Measurements from ENCODE around the gene MAP4K3.
"Not testable (repeated sequence)": the region's sequence is repeated elsewhere in the genome, so short reads cannot be mapped to it uniquely, and the experiment has no call there.

Gene MAP4K3

GRCh38 chr2:39408351-39409136 is 28.5 kb downstream of the MAP4K3 start:
- DNase-seq = no peak

GRCh38 chr2:39407516-39408296 is 29.4 kb downstream of the MAP4K3 start:
- no peak for DNase-seq

- DNase-seq = no peak
Observed at GRCh38 chr2:39405364-39405763, 31.7 kb downstream of the MAP4K3 start.

- DNase-seq = no peak
Observed at GRCh38 chr2:39403311-39403710, 33.8 kb downstream of the MAP4K3 start.

GRCh38 chr2:39401319-39401718 is 35.8 kb downstream of the MAP4K3 start:
- DNase-seq = no peak

- no peak for DNase-seq
Observed at GRCh38 chr2:39399570-39399969, 37.5 kb downstream of the MAP4K3 start.

GRCh38 chr2:39395313-39395712 is 41.8 kb downstream of the MAP4K3 start:
- no peak for DNase-seq

- DNase-seq = no peak
Observed at GRCh38 chr2:39394516-39394961, 42.5 kb downstream of the MAP4K3 start.

- DNase-seq = no peak
Observed at GRCh38 chr2:39392672-39393071, 44.4 kb downstream of the MAP4K3 start.

- no peak for DNase-seq
Observed at GRCh38 chr2:39390216-39390615, 46.9 kb downstream of the MAP4K3 start.

GRCh38 chr2:39386064-39386463 is 51.0 kb downstream of the MAP4K3 start:
- no peak for DNase-seq

GRCh38 chr2:39385172-39385571 is 51.9 kb downstream of the MAP4K3 start:
- DNase-seq = no peak

GRCh38 chr2:39384071-39384470 is 53.0 kb downstream of the MAP4K3 start:
- not testable (repeated sequence) for DNase-seq

- DNase-seq = no peak
Observed at GRCh38 chr2:39383146-39383545, 53.9 kb downstream of the MAP4K3 start.

- no peak for DNase-seq
Observed at GRCh38 chr2:39381653-39382052, 55.4 kb downstream of the MAP4K3 start.

GRCh38 chr2:39380525-39381150 is 56.4 kb downstream of the MAP4K3 start:
- no peak for DNase-seq

- DNase-seq = no peak
Observed at GRCh38 chr2:39379643-39380524, 57.2 kb downstream of the MAP4K3 start.

GRCh38 chr2:39378968-39379367 is 58.1 kb downstream of the MAP4K3 start:
- no peak for DNase-seq

GRCh38 chr2:39377226-39377939 is 59.7 kb downstream of the MAP4K3 start:
- DNase-seq = no peak

GRCh38 chr2:39375917-39376316 is 61.2 kb downstream of the MAP4K3 start:
- no peak for DNase-seq

GRCh38 chr2:39373181-39373802 is 63.8 kb downstream of the MAP4K3 start:
- no peak for DNase-seq
